ENCODE data around the gene SPHK2. TPM values are rescaled to one million over a fixed set of nuclear protein-coding genes. Genes with fewer than 3 reads are reported as not detected.

Gene SPHK2
- total and polyA plus RNA-seq, 2 of the 8 experiments (the other 6 are each of a cell fraction or from before 2014, with no cell fraction given) = 43.9 to 60.9 TPM

- TF ChIP-seq, protein P1, sequence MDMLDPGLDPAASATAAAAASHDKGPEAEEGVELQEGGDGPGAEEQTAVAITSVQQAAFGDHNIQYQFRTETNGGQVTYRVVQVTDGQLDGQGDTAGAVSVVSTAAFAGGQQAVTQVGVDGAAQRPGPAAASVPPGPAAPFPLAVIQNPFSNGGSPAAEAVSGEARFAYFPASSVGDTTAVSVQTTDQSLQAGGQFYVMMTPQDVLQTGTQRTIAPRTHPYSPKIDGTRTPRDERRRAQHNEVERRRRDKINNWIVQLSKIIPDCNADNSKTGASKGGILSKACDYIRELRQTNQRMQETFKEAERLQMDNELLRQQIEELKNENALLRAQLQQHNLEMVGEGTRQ (IDR thresholded peaks at IDR 0.05; ENCODE audit: low read length) = no peak
- TF ChIP-seq HDAC2 (IDR thresholded peaks at IDR 0.05; ENCODE audit: borderline replicate concordance in 1 of 2, low read depth in 2 of 2, low read length in 2 of 2) (no peak), GTF2F1 (IDR thresholded peaks at IDR 0.05; ENCODE audit: borderline replicate concordance, low read depth, low read length) (no peak), PHF8 (conservative IDR thresholded peaks at IDR 0.05; ENCODE audit: low read depth, low read length) (no peak), CHD2 (IDR thresholded peaks at IDR 0.05; ENCODE audit: low read length) (no peak), EGR1 (IDR thresholded peaks at IDR 0.05; ENCODE audit: borderline replicate concordance, low read depth, low read length) (no peak), SAP30 (IDR thresholded peaks at IDR 0.05; ENCODE audit: insufficient read depth, insufficient replicate concordance, low read length) (no peak), NRF1 (IDR thresholded peaks at IDR 0.05; ENCODE audit: low read depth, low read length) (no peak), BCL11A (IDR thresholded peaks at IDR 0.05; ENCODE audit: low read depth in 2 of 2, low read length in 2 of 2) (no peak)
Measured at GRCh38 chr19:48650974-48651682, 31.8 kb downstream of the SPHK2 start (continued).

Measured in H1 (cell line).